HG02970 (cell line): ENCODE measurements around the gene MRPS18A.
"Not testable (repeated sequence)": the region's sequence is repeated elsewhere in the genome, so short reads cannot be mapped to it uniquely, and the experiment has no call there.

Experiments
- ATAC-seq: cut with Tn5 transposase; IDR thresholded peaks from one replicate; pipeline ENCODE4 v1.9.1; 2021; ENCODE audit warnings: mild to moderate bottlenecking, moderate library complexity, moderate number of reproducible peaks; ENCODE audit not compliant: unreplicated experiment, low FRiP score

Gene MRPS18A

GRCh38 chr6:43639984-43640800 is 47.4 kb downstream of the MRPS18A start:
- ATAC-seq = no peak

DNA sequence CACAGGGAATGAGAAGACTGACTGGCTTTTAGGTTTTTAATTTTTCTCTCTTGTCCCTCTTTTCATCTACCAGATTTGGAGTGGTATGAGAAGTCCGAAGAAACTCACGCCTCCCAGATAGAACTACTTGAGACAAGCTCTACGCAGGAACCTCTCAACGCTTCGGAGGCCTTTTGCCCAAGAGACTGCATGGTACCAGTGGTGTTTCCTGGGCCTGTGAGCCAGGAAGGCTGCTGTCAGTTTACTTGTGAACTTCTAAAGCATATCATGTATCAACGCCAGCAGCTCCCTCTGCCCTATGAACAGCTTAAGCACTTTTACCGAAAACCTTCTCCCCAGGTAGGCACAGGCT is 51.3 kb downstream of the MRPS18A start:
- ATAC-seq = no peak

- ATAC-seq = no peak
These were observed 51.9 kb downstream of the MRPS18A start, which contains the start of gene MAD2L1BP for GRCh38 chr6:43635387-43636307. Gene MAD2L1BP, plus strand, starts transcription at chr6:43635840. Its CDS starts 36 bp downstream, at chr6:43635876.

DNA sequence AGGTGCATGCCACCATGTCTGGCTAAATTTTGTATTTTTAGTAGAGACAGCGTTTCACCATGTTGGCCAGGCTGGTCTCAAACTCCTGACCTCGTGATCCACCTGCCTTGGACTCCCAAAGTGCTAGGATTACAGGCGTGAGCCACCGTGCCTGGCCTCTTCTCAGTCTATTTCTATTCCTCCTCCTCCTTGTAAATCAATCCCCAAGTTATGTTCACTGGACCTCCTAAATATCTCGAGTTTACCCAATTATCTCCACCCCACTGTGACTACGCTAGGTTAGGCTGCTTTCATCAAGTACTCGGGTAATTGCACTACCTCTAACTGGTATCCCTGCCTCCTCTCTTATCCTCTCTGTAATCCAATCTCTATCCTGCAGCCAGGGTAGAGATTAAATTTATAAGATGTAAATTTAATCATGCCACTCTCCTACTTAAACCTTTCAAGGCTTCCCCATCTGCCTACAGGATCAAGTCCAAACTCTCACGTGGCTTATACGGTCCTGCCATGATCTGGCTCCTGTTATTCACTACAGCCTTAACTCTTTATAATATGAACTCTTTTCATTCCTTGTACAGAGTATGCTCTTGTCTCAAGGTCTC is 52.8 kb downstream of the MRPS18A start:
- ATAC-seq = no peak

DNA sequence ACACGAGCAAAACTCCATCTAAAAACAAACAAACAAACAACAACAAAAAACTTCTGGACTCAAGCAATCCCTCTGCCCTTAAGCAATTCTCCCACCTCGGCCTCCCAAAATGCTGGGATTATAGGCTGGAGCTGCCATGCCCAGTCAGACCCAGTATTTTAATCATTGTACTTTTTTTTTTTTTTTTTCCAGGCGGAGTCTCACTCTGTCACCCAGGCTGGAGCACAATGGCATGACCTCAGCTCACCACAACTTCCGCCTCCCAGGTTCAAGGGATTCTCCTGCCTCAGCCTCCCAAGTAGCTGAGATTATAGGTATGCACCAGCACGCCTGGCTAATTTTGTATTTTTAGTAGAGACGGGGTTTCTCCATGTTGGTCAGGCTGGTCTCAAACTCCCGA is 54.6 kb downstream of the MRPS18A start:
- not testable (repeated sequence) for ATAC-seq

- ATAC-seq = no peak
These were observed 56.5 kb downstream of the MRPS18A start for GRCh38 chr6:43630980-43631619.

DNA sequence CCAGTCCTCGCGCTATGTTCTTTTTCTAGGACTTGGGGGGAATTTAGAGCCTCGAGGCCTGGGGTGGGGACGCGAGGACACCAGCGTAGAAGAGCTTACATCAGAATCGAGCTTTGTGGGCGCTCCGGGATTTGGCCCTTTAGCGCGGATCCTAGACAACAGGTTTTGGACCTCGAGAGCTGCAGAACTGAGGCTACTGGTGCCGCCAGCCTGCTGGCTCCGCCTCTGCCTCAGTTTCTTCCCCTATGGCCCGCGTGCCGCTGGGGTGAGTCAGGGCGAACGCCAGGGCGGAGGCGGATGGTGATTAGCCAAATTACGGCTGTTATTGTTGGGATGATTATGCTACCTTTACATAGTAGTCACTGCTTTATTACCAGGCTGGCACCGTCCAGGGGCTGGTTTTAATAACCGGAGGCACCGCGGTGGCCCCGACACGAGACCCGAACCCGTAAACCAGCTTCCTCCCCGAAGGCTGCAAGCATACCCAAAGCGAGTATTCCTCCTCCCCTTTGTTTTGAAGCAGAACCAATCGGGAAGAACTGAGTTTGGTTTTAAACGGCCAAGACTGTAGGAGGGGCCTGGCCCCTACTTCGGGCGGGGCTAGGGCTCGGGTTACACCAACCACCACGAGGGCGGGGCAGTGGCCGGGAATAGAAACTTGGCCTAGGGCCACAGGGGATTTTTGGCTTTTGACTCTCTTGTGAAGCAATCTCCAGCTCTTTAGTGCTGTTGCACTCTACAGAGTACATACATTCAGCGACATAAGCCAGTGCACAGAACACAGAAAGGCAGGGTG is 57.9 kb downstream of the MRPS18A start:
- ATAC-seq = peak; percentile 62

GRCh38 chr6:43629104-43629504 is 58.5 kb downstream of the MRPS18A start, which contains the start of gene GTPBP2:
Gene GTPBP2, minus strand, starts transcription at chr6:43629264. Its CDS starts 102 bp downstream, at chr6:43629162.
- ATAC-seq = peak; percentile 75

- no peak for ATAC-seq
These were observed 59.0 kb downstream of the MRPS18A start for GRCh38 chr6:43628393-43629103.

GRCh38 chr6:43627008-43627825 is 60.4 kb downstream of the MRPS18A start:
- no peak for ATAC-seq

- no peak for ATAC-seq
These were observed 62.1 kb downstream of the MRPS18A start for GRCh38 chr6:43625393-43625992.

DNA sequence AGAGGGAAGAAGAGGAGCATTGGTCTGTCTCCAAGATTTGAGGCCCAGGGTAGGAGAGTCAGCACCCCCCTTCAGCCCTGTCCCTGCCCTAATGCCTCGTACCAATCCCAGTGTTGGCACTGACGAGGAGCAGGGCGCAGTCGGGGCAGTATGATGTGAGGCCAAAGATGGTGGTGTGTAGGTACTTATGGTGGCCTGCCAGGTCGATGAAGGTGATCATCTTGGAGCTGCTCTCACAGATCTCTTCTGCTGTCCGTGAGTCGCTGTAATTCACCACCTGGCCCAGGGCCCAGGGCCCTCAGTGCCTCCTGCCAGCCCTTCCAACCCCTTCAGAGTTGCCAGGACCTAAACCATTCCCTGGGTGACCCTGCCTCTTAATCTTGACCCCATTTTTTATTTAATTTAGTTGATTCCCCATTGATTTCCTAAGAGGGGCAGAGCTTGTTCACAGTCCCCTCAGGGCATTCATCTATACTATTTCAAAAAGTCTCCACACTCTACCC is 62.8 kb downstream of the MRPS18A start:
- ATAC-seq = no peak

DNA sequence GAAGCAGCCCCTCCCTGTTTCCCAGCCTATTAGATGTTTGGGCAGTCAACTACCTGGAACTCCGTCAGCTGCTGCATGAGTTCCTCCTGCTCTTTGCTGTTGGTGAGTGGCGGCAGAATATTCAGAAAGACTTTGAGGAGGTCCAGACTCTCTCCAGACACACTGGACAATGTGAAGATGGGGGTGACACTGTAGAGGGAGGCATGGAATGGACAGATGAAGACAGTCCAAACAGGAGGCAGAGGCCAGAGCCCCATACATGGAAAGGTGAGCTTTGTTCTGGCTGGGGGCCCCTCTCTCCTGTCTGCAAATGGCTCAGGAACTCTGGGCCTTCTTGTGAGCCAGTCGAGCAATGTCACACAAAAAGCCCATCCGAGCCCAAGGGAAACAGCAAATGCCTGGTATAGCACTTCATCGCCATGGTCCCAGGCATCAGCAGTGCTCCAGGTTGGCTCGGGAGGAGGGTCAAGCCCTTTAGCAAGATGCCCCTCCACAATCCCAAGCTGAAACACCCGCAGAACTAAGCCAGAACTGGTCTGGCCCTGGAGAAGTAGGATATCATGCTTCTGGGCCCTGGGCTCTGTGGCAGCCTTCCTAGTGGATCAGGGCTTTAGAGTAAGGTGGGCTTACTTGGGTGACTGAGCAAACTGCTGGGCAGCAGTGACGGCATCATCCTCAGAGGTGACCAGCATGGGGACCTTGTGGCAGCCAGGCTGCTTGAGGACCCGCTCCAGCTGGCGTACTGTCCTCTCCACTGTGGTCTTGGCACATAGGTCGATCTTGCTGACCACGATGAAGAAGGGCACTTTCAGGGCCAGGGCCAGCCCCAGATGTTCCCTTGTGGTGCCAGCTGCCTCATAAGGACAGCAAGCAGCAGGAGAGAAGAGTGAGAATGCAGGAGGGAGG is 63.5 kb downstream of the MRPS18A start:
- no peak for ATAC-seq

DNA sequence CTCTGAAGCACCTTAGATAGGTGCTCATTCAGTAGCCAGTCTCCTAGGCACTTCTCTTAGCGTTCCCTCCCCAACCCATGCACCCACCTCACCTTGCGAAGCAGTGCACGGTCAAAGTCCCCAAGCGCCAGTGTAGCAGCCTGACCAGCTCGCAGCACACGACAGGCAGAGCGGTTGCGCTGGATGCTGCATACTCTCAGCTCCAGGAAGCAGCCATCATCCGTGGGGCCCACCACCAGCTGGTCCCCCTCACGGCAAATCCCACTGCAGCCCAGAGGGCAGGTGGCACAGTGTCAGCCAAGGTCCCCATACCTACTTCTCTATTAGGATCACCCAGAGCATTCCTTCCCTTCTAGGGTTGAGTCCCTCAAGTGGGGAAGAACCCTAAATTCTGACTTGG is 65.0 kb downstream of the MRPS18A start:
- ATAC-seq = no peak

- no peak for ATAC-seq
These were observed 65.8 kb downstream of the MRPS18A start for GRCh38 chr6:43621836-43622180.
